SK-N-SH treated with all-trans-retinoic acid at 6 μM for 48 hours (cell line): ENCODE measurements around the gene FGFR4.

Source experiments
- ARNTL ChIP-seq: fragments of 450-650 bp; formaldehyde crosslinking; IDR thresholded peaks from 2 replicates; pipeline ENCODE4 v1.5.0; 2020; ENCODE audit warnings: low read depth, mild to moderate bottlenecking, moderate library complexity, borderline replicate concordance
- CSRNP3 ChIP-seq: fragments of 250-450 bp; sonication (Bioruptor Pico); IDR thresholded peaks from 2 replicates; pipeline ENCODE4 v1.5.1; 2021; ENCODE audit warnings: mild to moderate bottlenecking, moderate library complexity
- GLIS3 ChIP-seq: fragments of 250-450 bp; sonication (Bioruptor Pico); IDR thresholded peaks from 2 replicates; pipeline ENCODE4 v1.5.0; 2020; ENCODE audit warnings: mild to moderate bottlenecking, moderate library complexity
- PATZ1 ChIP-seq: fragments of 250-450 bp; sonication (Bioruptor Pico); IDR thresholded peaks from 2 replicates; pipeline ENCODE4 v1.8.0; 2020; ENCODE audit warnings: mild to moderate bottlenecking, moderate library complexity, borderline replicate concordance
- SNAI2 ChIP-seq: fragments of 250-450 bp; sonication (Bioruptor Pico); IDR thresholded peaks from 2 replicates; pipeline ENCODE4 v1.5.0; 2020; ENCODE audit warnings: mild to moderate bottlenecking, moderate library complexity
- ZC3H10 ChIP-seq: fragments of 250-450 bp; sonication (Bioruptor Pico); IDR thresholded peaks from 2 replicates; pipeline ENCODE4 v1.5.1; 2021; ENCODE audit warnings: mild to moderate bottlenecking, moderate library complexity
- ZFP3 ChIP-seq: fragments of 250-450 bp; sonication (Bioruptor Pico); IDR thresholded peaks from 2 replicates; pipeline ENCODE4 v1.5.0; 2020; ENCODE audit warnings: mild to moderate bottlenecking, moderate library complexity
- ZNF565 ChIP-seq: fragments of 450-650 bp; formaldehyde crosslinking; conservative IDR thresholded peaks from 2 replicates; pipeline ENCODE4 v1.5.0; 2020; ENCODE audit warnings: low read depth, mild to moderate bottlenecking, moderate library complexity
- ZNF8 ChIP-seq: fragments of 450-650 bp; formaldehyde crosslinking; IDR thresholded peaks from 2 replicates; pipeline ENCODE4 v1.5.0; 2020; ENCODE audit warnings: mild to moderate bottlenecking, moderate library complexity

GRCh38 chr5:177093082-177093712 is 6.5 kb downstream of the FGFR4 start:
- no peak for TF ChIP-seq GLIS3
- TF ChIP-seq ZNF565 (CRISPR knock-in tag), result no peak
- no peak for TF ChIP-seq CSRNP3 (CRISPR knock-in tag)
- no peak for TF ChIP-seq ARNTL (CRISPR knock-in tag)
- TF ChIP-seq PATZ1 (CRISPR knock-in tag), result no peak
- no peak for TF ChIP-seq ZNF8 (CRISPR knock-in tag)
- no peak for TF ChIP-seq ZC3H10
- TF ChIP-seq ZFP3, result no peak
- TF ChIP-seq SNAI2 (CRISPR knock-in tag), result no peak
